Activated naive CD4-positive, alpha-beta T cell treated with Interleukin-2 at 50 U/mL for 16 hours (primary cell): ENCODE results near the gene MYO1D.
"Not testable (repeated sequence)": the region's sequence is repeated elsewhere in the genome, so short reads cannot be mapped to it uniquely, and the experiment has no call there.

ENCODE experiments used
- DNase-seq: peaks from one replicate; pipeline ENCODE4 v3.0.0-alpha.2; 2020

The MYO1D gene

GRCh38 chr17:32772453-32773025 lies 104.4 kb downstream of the MYO1D start:
- no peak for DNase-seq

DNA sequence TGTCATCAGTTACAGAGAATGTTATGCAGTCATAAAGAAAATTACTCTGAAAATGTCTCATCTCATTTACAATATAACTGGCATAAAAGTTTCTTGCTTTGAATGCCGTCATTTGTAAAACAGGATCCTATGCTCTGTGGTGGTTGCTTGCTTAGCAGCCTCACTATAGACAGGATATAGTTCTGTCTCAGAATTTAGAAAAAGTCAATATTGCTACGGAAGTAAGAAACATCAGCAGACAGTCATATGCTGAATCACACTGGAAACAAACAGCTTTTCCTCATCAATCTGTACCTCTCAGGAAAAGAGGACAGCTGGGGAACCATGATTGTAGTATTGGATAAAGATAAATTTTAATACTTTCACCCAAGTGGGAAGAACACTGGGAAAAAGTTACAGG lies 105.5 kb downstream of the MYO1D start:
- no peak for DNase-seq

- no peak for DNase-seq
Measured at GRCh38 chr17:32769846-32770245, 107.1 kb downstream of the MYO1D start.

DNA sequence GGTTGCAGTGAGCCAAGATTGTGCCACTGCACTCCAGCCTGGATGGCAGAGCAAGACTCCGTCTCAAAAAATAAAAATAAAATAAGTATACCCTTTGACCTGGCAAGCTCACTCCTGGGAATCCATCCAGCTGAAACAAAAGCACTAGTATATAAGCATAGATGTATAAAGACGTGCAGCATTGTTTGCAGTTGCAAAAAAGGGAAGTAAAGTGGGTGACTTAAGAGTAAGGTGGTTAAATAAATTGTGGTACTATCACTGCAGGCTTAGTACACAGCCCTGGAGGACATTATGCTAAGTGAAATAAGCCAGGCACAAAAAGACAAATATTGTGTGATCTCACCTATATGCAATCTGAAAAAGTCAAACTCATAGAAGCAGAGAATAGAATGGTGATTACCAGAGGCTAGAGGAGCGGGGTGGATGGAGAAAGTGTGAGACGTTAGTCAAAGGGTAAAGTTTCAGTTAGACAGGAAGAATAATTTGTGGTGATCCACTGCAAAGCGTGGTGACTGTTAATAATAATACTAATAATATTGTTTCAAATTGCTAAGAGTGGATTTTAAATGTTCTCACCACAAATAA lies 113.0 kb downstream of the MYO1D start:
- DNase-seq = no peak

GRCh38 chr17:32759476-32759875 lies 117.4 kb downstream of the MYO1D start:
- no peak for DNase-seq

DNA sequence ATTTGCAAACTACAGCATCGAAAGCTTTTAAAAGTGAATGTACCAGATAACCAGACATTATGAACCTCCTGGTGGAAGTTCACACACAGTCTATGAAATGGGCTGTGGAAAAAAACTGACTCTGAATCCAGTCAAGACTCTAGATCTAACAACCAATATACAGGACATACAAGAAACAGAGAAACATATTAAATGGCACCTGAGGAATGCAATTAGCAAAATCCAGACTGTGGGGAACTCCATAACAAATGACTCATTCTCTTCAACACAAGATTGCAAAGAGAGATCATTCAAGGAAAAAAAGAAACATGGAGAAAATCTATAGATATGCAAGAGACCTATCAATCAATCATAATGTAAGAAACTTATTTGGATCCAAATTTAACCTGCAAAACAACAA lies 119.0 kb downstream of the MYO1D start:
- DNase-seq = no peak

DNA sequence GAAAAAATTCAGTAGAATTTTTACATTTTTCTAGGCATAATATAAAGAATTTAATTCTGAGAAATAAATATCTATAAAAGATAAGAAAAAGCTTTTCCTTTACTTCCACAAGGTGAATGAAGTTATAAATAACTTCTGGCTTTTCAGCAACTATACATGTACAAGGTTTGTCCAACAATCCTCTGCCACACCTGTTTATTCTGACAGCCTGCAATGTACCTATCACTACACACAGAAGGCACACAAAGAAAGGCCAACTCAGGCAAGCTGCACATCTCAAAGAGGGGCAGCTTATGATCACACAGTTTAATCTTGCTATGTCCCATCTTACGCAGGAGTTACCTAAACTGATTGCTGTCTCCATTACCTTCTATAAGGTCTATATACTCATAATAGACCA lies 120.2 kb downstream of the MYO1D start:
- DNase-seq = no peak

GRCh38 chr17:32755045-32755805 lies 121.7 kb downstream of the MYO1D start:
- no peak for DNase-seq

- no peak for DNase-seq
Measured at GRCh38 chr17:32752934-32753333, 124.0 kb downstream of the MYO1D start.

DNA sequence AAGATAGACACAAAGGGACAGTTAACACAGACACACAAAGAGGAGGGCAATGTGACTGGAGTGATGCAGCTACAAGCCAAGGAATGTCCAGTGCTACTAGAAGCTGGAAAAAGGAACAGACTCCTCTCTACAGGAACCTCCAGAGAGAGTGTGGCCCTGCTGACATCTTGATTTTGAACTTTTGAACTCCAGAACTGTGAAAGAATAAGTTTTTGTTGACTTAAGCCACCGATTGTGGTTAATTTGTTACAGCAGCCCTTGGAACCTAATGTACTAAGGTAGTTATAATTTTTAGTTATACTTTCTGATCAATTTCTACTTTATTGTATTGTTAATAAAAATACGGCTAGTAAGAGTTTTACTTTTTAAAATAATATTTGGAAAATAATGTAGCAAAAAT lies 129.1 kb downstream of the MYO1D start:
- DNase-seq = no peak

- no peak for DNase-seq
Measured at GRCh38 chr17:32746698-32747097, 130.2 kb downstream of the MYO1D start.

DNA sequence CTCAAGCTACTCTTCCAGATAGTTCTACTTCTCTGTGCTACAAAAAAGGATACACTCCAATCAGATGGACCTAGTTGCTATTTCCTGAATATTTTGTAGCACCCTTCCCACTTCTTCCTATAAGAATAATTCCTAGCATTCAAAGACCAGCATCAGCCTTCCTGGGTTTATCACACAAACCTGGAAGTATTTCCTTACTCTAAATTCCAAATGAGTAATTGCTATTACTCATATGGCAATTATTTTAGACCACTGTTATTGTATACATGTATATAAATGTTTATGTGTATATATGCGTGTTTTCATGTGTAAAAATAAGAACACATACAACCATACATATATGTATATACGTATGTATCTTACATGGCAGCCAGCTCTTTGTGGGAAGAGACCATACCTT lies 130.6 kb downstream of the MYO1D start:
- no peak for DNase-seq

GRCh38 chr17:32742681-32743538 lies 134.0 kb downstream of the MYO1D start:
- no peak for DNase-seq

DNA sequence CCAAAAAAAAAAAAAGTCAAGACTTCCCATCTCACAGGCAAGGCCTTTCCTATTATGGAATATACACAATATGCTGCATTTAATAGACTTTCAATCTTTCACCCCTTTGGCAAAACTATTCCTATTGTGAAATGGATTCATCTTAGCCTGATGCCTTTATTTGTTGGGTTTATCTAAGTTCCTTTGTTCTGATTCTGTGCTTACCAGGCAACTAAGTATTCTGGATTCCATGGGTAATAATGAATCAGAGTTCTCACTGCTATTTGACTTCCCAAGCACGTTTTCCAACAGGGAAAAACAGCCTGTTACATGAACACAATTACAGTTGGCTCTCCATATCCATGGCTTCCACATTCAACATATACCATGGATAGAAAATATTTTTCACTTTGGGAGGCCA lies 135.5 kb downstream of the MYO1D start:
- DNase-seq = no peak

DNA sequence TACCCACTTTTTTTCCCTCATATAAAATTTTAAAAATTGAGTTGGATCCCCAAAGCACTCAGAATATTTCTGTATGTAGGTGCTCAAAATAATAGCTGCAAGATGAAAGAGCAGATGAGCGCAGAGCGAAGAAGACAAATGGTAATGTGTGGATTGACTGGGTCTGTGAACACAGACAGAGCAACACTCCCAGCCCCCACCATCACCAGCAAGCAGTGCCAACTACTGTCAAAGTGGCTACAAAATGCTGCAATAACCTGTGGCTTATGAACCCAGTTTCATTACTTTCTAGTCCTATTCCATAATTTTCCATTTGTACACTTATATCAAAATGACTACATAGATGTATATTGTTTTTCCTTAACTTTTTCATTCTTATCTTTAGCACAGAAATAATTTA lies 137.2 kb downstream of the MYO1D start:
- no peak for DNase-seq

- not testable (repeated sequence) for DNase-seq
Measured at GRCh38 chr17:32739151-32739550, 137.8 kb downstream of the MYO1D start.

DNA sequence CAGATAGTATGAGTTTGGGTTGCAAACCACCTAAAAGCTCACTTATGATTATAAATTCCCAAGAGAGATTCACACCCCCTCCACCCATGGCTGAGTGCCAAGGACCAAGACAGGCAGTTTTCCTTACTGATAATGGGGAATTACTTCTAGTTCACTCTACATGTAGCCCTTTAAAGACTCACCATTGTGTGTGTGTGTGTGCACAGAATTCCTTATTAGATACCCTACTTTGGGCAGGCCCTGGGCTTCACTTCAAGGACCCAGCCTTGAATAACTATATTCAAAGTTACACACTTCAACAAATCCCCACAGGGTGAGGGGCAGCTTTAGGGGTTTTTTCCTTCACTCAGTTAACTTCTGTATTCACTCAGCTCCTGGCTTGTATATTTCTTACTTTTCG lies 143.5 kb downstream of the MYO1D start:
- no peak for DNase-seq

DNA sequence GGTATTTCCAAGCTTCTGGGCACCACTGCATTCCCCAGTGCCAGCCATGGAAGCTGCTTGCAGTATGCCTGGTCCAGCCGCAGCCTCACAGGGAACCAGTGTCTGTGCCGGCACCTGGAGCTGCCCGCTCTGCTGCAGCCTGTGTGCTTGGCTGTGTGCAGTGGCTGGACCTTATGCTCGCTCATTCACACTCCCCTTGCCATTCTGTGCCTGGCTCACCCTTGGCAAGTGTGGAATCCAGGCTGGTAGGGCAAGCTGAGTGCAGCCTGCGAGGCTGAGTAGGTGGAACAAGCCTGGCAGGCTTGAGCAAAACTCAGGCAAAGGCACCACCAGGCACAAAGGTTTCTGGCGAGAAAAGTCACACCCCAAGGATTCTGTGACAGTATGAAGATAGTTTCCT lies 144.0 kb downstream of the MYO1D start:
- DNase-seq = no peak

DNA sequence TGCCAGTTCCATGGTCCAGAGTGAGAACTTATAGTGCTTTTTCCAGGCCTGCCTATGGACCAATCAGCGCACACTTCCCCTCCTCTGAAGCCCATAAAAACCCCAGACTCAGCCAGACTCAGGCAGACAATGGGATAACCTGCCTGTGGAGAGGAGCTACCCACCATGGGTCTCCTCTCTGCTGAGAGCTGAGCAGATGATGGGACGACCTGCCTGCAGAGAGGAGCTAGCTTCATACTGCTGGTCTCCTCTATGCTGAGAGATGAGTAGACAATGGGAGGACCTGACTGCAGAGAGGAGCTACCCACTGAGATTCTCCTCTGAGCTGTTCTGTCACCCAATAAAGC lies 144.7 kb downstream of the MYO1D start:
- no peak for DNase-seq

GRCh38 chr17:32731556-32732295 lies 145.2 kb downstream of the MYO1D start:
- DNase-seq = no peak

GRCh38 chr17:32727681-32728080 lies 149.2 kb downstream of the MYO1D start:
- no peak for DNase-seq

DNA sequence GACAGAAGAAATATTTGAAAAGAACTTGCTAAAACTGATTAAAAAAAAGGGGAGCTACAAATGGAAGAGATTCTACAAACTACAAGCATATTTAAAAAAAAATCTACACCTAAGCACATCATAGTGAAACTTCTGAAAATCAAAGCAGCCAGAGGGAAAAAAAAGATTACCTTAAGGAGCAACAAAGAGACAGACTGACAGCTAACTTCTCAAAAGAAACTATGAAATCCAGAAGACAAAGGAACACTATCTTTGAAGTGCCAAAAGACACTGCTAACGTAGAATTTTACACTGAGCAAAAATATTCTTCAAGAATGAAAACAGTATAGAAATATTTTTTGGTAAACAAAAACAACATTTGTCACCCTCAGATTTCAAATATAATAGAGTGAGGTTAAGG lies 151.2 kb downstream of the MYO1D start:
- DNase-seq = no peak
